Endothelial cell of umbilical vein (primary cell): ENCODE measurements around the gene DPP7.

Source experiments
- EZH2 ChIP-seq: IDR thresholded peaks from 2 replicates; pipeline ENCODE4 v1.6.1; 2012; ENCODE audit warnings: borderline replicate concordance, low read depth, mild to moderate bottlenecking, moderate library complexity, low read length, inconsistent platforms; ENCODE audit not compliant: severe bottlenecking
- JUN ChIP-seq: IDR thresholded peaks from 2 replicates; pipeline ENCODE4 v1.6.1; 2011; ENCODE audit warnings: borderline replicate concordance, low read depth; ENCODE audit not compliant: insufficient read length, insufficient read depth
- POLR2A ChIP-seq: IDR thresholded peaks from 2 replicates; pipeline ENCODE4 v1.6.1; 2012; ENCODE audit warnings: low read depth, mild to moderate bottlenecking, control low read depth, low read length

GRCh38 chr9:137114220-137114612 lies 317 bp downstream of the DPP7 start:
- TF ChIP-seq JUN (no peak), EZH2 (no peak), POLR2A (no peak)
